Left lung (tissue), 10 donors: ENCODE data around the gene CNIH3. TPM values are rescaled to one million over a fixed set of nuclear protein-coding genes. Genes with fewer than 3 reads are reported as not detected.

Experiments
- ATAC-seq: fragments of 200-7000 bp; cut with Tn5 transposase; one replicate; pipeline ENCODE4 v1.9.1; 2020; ENCODE audit warnings: moderate library complexity
- DNase-seq, 4 donors: peaks; one replicate each; pipeline ENCODE4 v3.0.0-alpha.2; 2013 to 2020
- H3K27ac ChIP-seq, 2 donors: fragments of 200-600 bp; sonication (generic) in 1 of 2; one replicate each; pipeline versions ENCODE4 v1.5.0 to v1.8.0; 2020 to 2021
- H3K27me3 ChIP-seq, 2 donors: fragments of 200-600 bp; sonication (generic) in 1 of 2; one replicate each; pipeline versions ENCODE4 v1.5.0 to v1.8.0; 2020 to 2021
- H3K36me3 ChIP-seq, 2 donors: fragments of 200-600 bp; sonication (generic) in 1 of 2; one replicate each; pipeline versions ENCODE4 v1.5.0 to v1.8.0; 2020 to 2021
- H3K4me1 ChIP-seq, 2 donors: fragments of 200-600 bp; one replicate each; pipeline ENCODE4 v1.8.0; 2021
- H3K4me3 ChIP-seq, 2 donors: fragments of 200-600 bp; sonication (generic) in 1 of 2; one replicate each; pipeline versions ENCODE4 v1.5.0 to v1.8.0; 2020 to 2021; ENCODE audit warnings: mild to moderate bottlenecking in 1 of 2
- H3K9me3 ChIP-seq, 2 donors: fragments of 200-600 bp; sonication (generic) in 1 of 2; one replicate each; pipeline versions ENCODE4 v1.5.0 to v1.8.0; 2020 to 2021
- intact Hi-C, 2 donors: fragments of 100-400 bp; cut with DNase I; formaldehyde crosslinking; loops; one replicate each; pipeline versions ENCODE4 v1.11.2 to v1.14.2; 2022
- polyA plus RNA-seq, 6 donors: library from polyadenylated mRNA; unstranded; fragments of 120-200 nt; gene quantifications; one replicate each; pipeline ENCODE4 v1.2.1, GENCODE V29; 2013; ENCODE audit not compliant: insufficient read length in 6 of 6
- total RNA-seq, 2 donors: library from RNA; stranded (reverse); fragmentation: NEBNext Ultra II Directional; extraction: Animal tissue kit (Norgen Biotek cat#: 25700); gene quantifications; one replicate each; pipeline ENCODE4 v1.2.1, GENCODE V29; 2021
- TF ChIP-seq, protein P1 (sequence below), 2 donors: fragments of 200-600 bp; sonication (generic) in 1 of 2; IDR thresholded peaks; one replicate each; pipeline versions ENCODE4 v1.5.0 to v1.8.0; 2021; ENCODE audit warnings: antibody characterized with exemption in 2 of 2
- donor health status: DM: no; HTN: yes; CAD: no.
- donor health status: DM: no; HTN: no; CAD: no.

The CNIH3 gene
- total and polyA plus RNA-seq, 8 donors = 2.5 to 9.4 (median 7.3) TPM

DNA sequence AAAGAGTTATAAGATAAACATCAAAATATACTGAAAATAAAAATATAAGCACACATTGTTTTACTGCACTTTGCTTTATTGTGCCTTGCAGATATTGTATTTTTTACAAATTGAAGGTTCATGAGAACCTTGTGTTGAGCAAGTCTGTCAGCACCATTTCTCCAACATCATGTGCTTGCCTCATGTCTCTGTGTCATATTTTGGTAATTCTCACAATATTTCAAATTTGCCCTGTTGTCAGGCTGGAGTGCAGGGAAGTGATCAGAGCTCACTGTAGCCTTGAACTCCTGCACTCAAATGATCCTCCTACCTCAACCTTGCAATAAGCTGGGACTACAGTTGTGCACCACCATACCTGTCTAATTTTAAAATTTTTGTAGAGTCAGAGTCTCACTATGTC lies 21.3 kb upstream of the CNIH3 start:
- Histone ChIP-seq H3K4me1 (no peaks in the 10 kb centered on the region), H3K4me3 (no peak overlapping the region), H3K27ac (no peak overlapping the region), H3K27me3 (no peaks in the 10 kb centered on the region), H3K9me3 (no peaks in the 10 kb centered on the region), H3K36me3 (no peaks in the 10 kb centered on the region)
- DNase-seq (no peak), ATAC-seq (no peak)
- intact Hi-C loops = no loop called here
- TF ChIP-seq, protein P1, sequence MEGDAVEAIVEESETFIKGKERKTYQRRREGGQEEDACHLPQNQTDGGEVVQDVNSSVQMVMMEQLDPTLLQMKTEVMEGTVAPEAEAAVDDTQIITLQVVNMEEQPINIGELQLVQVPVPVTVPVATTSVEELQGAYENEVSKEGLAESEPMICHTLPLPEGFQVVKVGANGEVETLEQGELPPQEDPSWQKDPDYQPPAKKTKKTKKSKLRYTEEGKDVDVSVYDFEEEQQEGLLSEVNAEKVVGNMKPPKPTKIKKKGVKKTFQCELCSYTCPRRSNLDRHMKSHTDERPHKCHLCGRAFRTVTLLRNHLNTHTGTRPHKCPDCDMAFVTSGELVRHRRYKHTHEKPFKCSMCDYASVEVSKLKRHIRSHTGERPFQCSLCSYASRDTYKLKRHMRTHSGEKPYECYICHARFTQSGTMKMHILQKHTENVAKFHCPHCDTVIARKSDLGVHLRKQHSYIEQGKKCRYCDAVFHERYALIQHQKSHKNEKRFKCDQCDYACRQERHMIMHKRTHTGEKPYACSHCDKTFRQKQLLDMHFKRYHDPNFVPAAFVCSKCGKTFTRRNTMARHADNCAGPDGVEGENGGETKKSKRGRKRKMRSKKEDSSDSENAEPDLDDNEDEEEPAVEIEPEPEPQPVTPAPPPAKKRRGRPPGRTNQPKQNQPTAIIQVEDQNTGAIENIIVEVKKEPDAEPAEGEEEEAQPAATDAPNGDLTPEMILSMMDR (IDR thresholded peaks at IDR 0.05) = no peak

DNA sequence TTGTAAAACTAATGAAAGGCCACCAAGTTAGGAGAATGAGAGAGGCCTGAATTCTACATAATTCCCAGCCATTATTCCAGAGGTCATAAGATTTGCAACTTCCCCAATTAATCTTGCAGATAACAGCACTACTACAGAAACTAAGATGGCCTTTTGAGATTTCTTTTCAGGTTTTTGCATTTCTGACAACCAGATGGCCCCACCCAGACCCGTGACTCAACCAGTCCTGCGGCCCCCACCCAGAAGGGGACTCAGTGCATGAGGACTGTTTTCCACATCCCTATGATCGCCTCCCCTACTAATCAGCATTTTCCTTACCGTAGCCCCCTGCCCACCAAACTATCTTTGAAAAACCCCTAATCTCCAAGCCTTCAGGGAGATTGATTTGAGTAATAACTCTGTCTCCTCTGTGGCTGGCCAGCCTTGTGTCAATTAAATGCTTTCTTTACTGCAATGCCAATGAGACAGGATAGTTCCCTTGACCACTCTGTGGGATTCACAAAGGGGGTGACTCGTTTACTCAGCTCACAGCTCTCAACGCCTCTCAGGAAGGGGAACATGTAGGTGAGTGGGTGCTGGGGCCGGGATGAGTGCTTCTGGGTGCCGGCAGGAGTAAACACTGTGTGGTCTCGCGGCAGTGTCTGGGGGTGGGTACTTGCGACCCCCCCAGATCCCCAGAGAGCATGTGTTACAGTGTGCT lies 10.5 kb upstream of the CNIH3 start:
- DNase-seq (no peak), ATAC-seq (no peak)
- H3K36me3 ChIP-seq = no peaks in the 10 kb centered on the region
- H3K9me3 ChIP-seq = peaks cover 0 to 4% of the 10 kb centered on the region in 2 donors
- H3K4me1 ChIP-seq = no peaks in the 10 kb centered on the region
- no peak overlapping the region for H3K4me3 ChIP-seq
- no peak overlapping the region for H3K27ac ChIP-seq
- H3K27me3 ChIP-seq = no peaks in the 10 kb centered on the region
- TF ChIP-seq, protein P1 (IDR thresholded peaks at IDR 0.05) = no peak
- intact Hi-C loops = no loop called here

DNA sequence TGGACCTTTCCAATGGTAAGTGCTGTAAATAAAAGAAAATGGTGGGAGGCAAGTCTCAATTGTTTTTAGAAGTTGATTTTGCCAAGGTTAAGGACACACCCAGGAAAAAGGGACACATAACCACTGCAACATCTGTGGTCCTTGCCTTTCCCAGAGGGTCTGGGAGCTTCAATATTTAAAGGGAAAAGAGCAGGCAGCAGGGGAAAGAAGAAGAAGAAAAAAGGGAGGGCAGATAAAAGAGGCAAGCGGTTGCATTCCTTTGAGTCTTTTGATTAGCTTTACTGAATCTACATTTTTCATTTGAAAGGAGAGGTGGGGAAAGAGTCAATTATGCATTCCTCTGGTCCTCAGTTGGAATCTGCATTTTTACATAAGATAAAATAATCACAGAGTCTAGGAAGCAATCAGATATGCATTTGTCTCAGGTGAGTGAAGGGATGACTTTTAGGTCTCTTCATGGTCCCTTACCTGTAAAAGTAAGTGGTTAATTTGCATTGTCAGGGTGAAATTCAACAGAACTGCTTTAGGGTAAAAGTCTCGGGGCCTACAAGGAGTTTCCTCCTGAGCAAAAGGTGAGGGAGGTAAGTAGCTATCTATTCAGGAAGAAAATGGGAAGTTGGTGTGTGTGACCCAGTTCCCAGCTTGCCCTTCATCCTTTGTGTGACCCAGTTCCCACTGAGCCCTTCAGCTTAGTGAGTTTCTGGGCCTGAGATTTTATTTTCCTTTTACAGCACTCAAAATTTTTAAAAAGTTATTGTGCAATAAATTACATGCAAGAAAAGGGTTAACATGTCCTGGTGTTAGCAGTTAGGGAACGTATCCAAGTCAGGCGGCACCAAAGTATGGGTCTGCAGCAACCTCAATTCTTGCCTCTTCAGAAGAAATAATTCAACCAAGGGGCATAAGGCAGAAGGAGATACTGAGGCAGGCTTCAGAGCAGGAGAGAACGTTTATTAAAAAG lies 8.6 kb upstream of the CNIH3 start:
- Histone ChIP-seq H3K9me3 (peaks cover 0 to 4% of the 10 kb centered on the region in 2 donors), H3K4me3 (no peak overlapping the region), H3K27me3 (no peaks in the 10 kb centered on the region), H3K36me3 (no peaks in the 10 kb centered on the region), H3K4me1 (no peaks in the 10 kb centered on the region), H3K27ac (no peak overlapping the region)
- DNase-seq (no peak), ATAC-seq (no peak)
- intact Hi-C loops = no loop called here
- TF ChIP-seq, protein P1 (IDR thresholded peaks at IDR 0.05) = no peak

DNA sequence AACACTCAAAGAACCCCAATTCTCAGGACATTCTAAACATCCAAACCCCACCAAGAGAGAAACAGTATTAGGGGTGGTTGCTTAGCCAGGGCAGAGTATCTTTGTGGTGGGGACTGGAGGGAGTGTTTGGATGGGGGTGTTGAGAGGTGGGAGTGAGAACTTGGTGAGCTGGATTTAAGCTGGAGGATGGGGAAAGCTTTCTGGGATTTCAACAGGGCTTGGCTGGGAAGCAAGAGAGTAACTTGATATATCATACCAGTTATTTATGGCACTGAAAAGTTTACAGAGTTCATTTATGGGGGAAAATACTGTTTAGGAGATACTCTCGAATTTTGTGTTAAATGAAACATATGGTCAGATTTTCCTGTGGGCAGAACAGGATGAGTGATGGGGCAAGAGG lies 6.8 kb upstream of the CNIH3 start:
- Histone ChIP-seq H3K36me3 (no peaks in the 10 kb centered on the region), H3K27me3 (peaks cover 0 to 5% of the 10 kb centered on the region in 2 donors), H3K4me1 (no peaks in the 10 kb centered on the region), H3K4me3 (no peak overlapping the region), H3K9me3 (peaks cover 0 to 4% of the 10 kb centered on the region in 2 donors), H3K27ac (no peak overlapping the region)
- TF ChIP-seq, protein P1 (IDR thresholded peaks at IDR 0.05) = no peak
- intact Hi-C loops = no loop called here
- ATAC-seq = no peak
- no peak for DNase-seq

DNA sequence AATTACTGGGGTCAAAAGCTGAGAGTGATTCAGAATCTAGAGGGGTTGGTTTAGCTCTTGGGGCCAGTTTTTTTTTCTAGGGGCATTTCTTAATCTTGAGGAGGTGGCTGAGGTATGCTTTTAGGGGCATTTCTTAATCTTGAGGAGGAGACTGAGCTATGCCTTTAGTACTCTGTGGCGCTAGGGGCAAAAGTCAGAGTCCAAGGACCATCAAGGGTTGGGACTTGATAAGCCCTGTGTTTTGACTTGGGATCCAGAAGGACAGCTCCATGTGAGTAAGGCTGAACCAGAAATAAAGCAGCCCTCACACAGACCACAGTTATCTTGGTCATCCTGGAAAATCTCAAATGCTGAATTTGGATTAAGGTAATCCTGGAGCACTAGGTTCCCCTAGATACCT lies 3.9 kb upstream of the CNIH3 start:
- intact Hi-C loops = no loop called here
- TF ChIP-seq, protein P1 (IDR thresholded peaks at IDR 0.05) = no peak
- Histone ChIP-seq H3K4me1 (peaks cover 16 to 18% of the 10 kb centered on the region in 2 donors), H3K27me3 (peaks cover 25 to 35% of the 10 kb centered on the region in 2 donors), H3K9me3 (no peaks in the 10 kb centered on the region), H3K36me3 (no peaks in the 10 kb centered on the region), H3K27ac (no peak overlapping the region), H3K4me3 (no peak overlapping the region)
- ATAC-seq (no peak), DNase-seq (no peak)
